Fibroblast of mammary gland (primary cell): Measurements from ENCODE around the gene PARP11.

Source experiments
- DNase-seq: peaks from one replicate; pipeline ENCODE4 v3.0.0-alpha.2; 2010; ENCODE audit warnings: low read depth
- H3K4me3 ChIP-seq: 2 replicates; pipeline ENCODE4 v1.5.1; 2011; ENCODE audit warnings: low read depth, mild to moderate bottlenecking, low read length, moderate library complexity; ENCODE audit not compliant: control insufficient read depth
- CTCF ChIP-seq: conservative IDR thresholded peaks from 2 replicates; pipeline ENCODE4 v1.5.1; 2011; ENCODE audit warnings: low read depth, low read length, inconsistent platforms; ENCODE audit not compliant: control insufficient read depth, insufficient read depth

The PARP11 gene

GRCh38 chr12:3777206-3777809, 95.9 kb downstream of the PARP11 start:
- H3K4me3 ChIP-seq = no peak overlapping the region
- peak; percentile 61 for DNase-seq
- TF ChIP-seq CTCF = peak; percentile 85

GRCh38 chr12:3775385-3776035, 97.7 kb downstream of the PARP11 start:
- no peak overlapping the region for H3K4me3 ChIP-seq
- TF ChIP-seq CTCF = no peak
- peak; percentile 12 for DNase-seq

- no peak for TF ChIP-seq CTCF
- DNase-seq = peak; percentile 73
Observed at GRCh38 chr12:3772380-3772779, 100.8 kb downstream of the PARP11 start.

GRCh38 chr12:3771853-3772252, 101.3 kb downstream of the PARP11 start:
- no peak overlapping the region for H3K4me3 ChIP-seq
- TF ChIP-seq CTCF = no peak
- DNase-seq = no peak

More at GRCh38 chr12:3772380-3772779, 100.8 kb downstream of the PARP11 start:
- H3K4me3 ChIP-seq = no peak overlapping the region

- no peak overlapping the region for H3K4me3 ChIP-seq
- DNase-seq = peak; percentile 95
- no peak for TF ChIP-seq CTCF
Observed at GRCh38 chr12:3770891-3771290, 102.3 kb downstream of the PARP11 start.

GRCh38 chr12:3768911-3769447, 104.2 kb downstream of the PARP11 start:
- TF ChIP-seq CTCF = no peak
- no peak overlapping the region for H3K4me3 ChIP-seq
- DNase-seq = no peak
